NT2/D1 (cell line): Measurements from ENCODE around the gene CYB5R4.

Experiments
- DNase-seq: peaks from one replicate; pipeline ENCODE4 v3.0.0-alpha.2; 2011; ENCODE audit warnings: low read depth, low spot score
- H3K27me3 ChIP-seq: 2 replicates; pipeline ENCODE4 v1.6.0; 2011; ENCODE audit warnings: mild to moderate bottlenecking; ENCODE audit not compliant: insufficient read length, insufficient read depth
- H3K36me3 ChIP-seq: 2 replicates; pipeline ENCODE4 v1.6.1; 2011; ENCODE audit warnings: mild to moderate bottlenecking, low read length, mixed read lengths; ENCODE audit not compliant: insufficient read depth, insufficient read length
- H3K4me1 ChIP-seq: 2 replicates; pipeline ENCODE4 v1.5.1; 2011; ENCODE audit not compliant: insufficient read depth, insufficient read length
- H3K4me3 ChIP-seq: 2 replicates; pipeline ENCODE4 v1.5.1; 2011; ENCODE audit warnings: low read depth; ENCODE audit not compliant: insufficient read length
- H3K9ac ChIP-seq: 2 replicates; pipeline ENCODE4 v1.6.0; 2011; ENCODE audit warnings: low read depth; ENCODE audit not compliant: insufficient read length
- H3K9me3 ChIP-seq: 2 replicates; pipeline ENCODE4 v1.5.1; 2011; ENCODE audit warnings: mild to moderate bottlenecking, low read length; ENCODE audit not compliant: insufficient read depth
- SUZ12 ChIP-seq: IDR thresholded peaks from 2 replicates; pipeline ENCODE4 v1.6.1; 2011; ENCODE audit not compliant: insufficient read length, insufficient read depth; ENCODE audit errors: extremely low read depth
- YY1 ChIP-seq: IDR thresholded peaks from 2 replicates; pipeline ENCODE4 v1.6.1; 2011; ENCODE audit not compliant: insufficient read length, insufficient read depth
- ZNF274 ChIP-seq: IDR thresholded peaks from 2 replicates; pipeline ENCODE4 v1.6.1; 2011; ENCODE audit warnings: mild to moderate bottlenecking, low read depth, low read length

The CYB5R4 gene

GRCh38 chr6:84013931-84014330 is 154.4 kb downstream of the CYB5R4 start:
- H3K9ac ChIP-seq, result no peak overlapping the region
- H3K4me3 ChIP-seq, result no peak overlapping the region
- H3K9me3 ChIP-seq, result no peaks in the 10 kb centered on the region
- H3K36me3 ChIP-seq, result no peaks in the 10 kb centered on the region
- H3K27me3 ChIP-seq, result no peaks in the 10 kb centered on the region
- DNase-seq, result no peak
- TF ChIP-seq YY1 (no peak), ZNF274 (no peak), SUZ12 (no peak)
- no peaks in the 10 kb centered on the region for H3K4me1 ChIP-seq

GRCh38 chr6:84016029-84016428 is 156.5 kb downstream of the CYB5R4 start:
- Histone ChIP-seq H3K9me3 (no peaks in the 10 kb centered on the region), H3K36me3 (no peaks in the 10 kb centered on the region), H3K9ac (no peak overlapping the region), H3K4me3 (no peak overlapping the region), H3K27me3 (no peaks in the 10 kb centered on the region), H3K4me1 (no peaks in the 10 kb centered on the region)
- DNase-seq, result no peak
- TF ChIP-seq SUZ12 (no peak), YY1 (no peak), ZNF274 (no peak)
